GM12878 (cell line): ENCODE results near the gene GABPA. TPM values are rescaled to one million over a fixed set of nuclear protein-coding genes. Genes with fewer than 3 reads are reported as not detected.

Source experiments
- CEBPZ ChIP-seq: fragments of 150-350 bp; IDR thresholded peaks from 2 replicates; pipeline ENCODE4 v1.6.1; 2016; ENCODE audit warnings: low read depth, low read length
- E2F8 ChIP-seq: fragments of 450-650 bp; IDR thresholded peaks from 2 replicates; pipeline ENCODE4 v1.6.1; 2018; ENCODE audit warnings: mild to moderate bottlenecking, low read depth, moderate library complexity; ENCODE audit not compliant: partially characterized antibody
- EED ChIP-seq: sonication (generic); IDR thresholded peaks from 2 replicates; pipeline ENCODE4 v1.6.1; 2016; ENCODE audit warnings: antibody characterized with exemption, low read depth
- ELK1 ChIP-seq: IDR thresholded peaks from 2 replicates; pipeline ENCODE4 v1.6.1; 2012; ENCODE audit warnings: low read depth, low read length, improper control_type of control experiment
- GATAD2B ChIP-seq: fragments of 450-650 bp; conservative IDR thresholded peaks from 2 replicates; pipeline ENCODE4 v1.6.1; 2017; ENCODE audit warnings: low read depth, mild to moderate bottlenecking, moderate library complexity
- MYB ChIP-seq: fragments of 150-350 bp; IDR thresholded peaks from 2 replicates; pipeline ENCODE4 v1.6.1; 2014; ENCODE audit warnings: mild to moderate bottlenecking, low read depth, low read length, borderline replicate concordance
- MYC ChIP-seq: IDR thresholded peaks from 2 replicates; pipeline ENCODE4 v1.6.1; 2011; ENCODE audit warnings: mild to moderate bottlenecking, low read length, moderate library complexity, inconsistent platforms; ENCODE audit not compliant: insufficient read depth, insufficient replicate concordance, insufficient read length, severe bottlenecking
- NFYB ChIP-seq: IDR thresholded peaks from 2 replicates; pipeline ENCODE4 v1.6.1; 2011; ENCODE audit warnings: low read depth, mild to moderate bottlenecking, low read length, improper control_type of control experiment, moderate library complexity; ENCODE audit not compliant: insufficient read depth
- RAD51 ChIP-seq: fragments of 450-650 bp; IDR thresholded peaks from 2 replicates; pipeline ENCODE4 v1.6.1; 2016; ENCODE audit warnings: moderate library complexity, mild to moderate bottlenecking, inconsistent platforms
- SMARCA5 ChIP-seq: fragments of 450-650 bp; IDR thresholded peaks from 2 replicates; pipeline ENCODE4 v1.6.1; 2017; ENCODE audit warnings: mild to moderate bottlenecking
- SP1 ChIP-seq: IDR thresholded peaks from one replicate; pipeline ENCODE4 v1.6.1; 2011; ENCODE audit warnings: low read depth, low read length
- SREBF2 ChIP-seq: IDR thresholded peaks from 2 replicates; pipeline ENCODE4 v1.6.1; 2012; ENCODE audit warnings: mild to moderate bottlenecking, low read length
- ZBTB33 ChIP-seq: fragments of 450-650 bp; IDR thresholded peaks from 2 replicates; pipeline ENCODE4 v1.6.1; 2017; ENCODE audit warnings: mild to moderate bottlenecking
- ZBTB40 ChIP-seq: fragments of 450-650 bp; IDR thresholded peaks from 2 replicates; pipeline ENCODE4 v1.6.1; 2016; ENCODE audit warnings: mild to moderate bottlenecking, moderate library complexity, borderline replicate concordance
- ZNF207 ChIP-seq: fragments of 450-650 bp; IDR thresholded peaks from 2 replicates; pipeline ENCODE4 v1.6.1; 2014; ENCODE audit warnings: antibody characterized with exemption, mild to moderate bottlenecking, borderline replicate concordance
- polyA plus RNA-seq, 11 experiments: library from polyadenylated mRNA; depleted of rRNA in 4 of 11; unstranded in 6 of 11; stranded (reverse) in 5 of 11; fragments of >200 nt; fragmentation: Nextera tagmentation in 4 of 11; fragmentation: Illumina TruSeq in 1 of 11; extraction: Ambion mirVana in 4 of 11; extraction: Trizol in 1 of 11; gene quantifications; 1 replicate in 1 of 11; 2 replicates in 10 of 11; pipeline versions ENCODE4 v1.2.1 to v1.2.3, GENCODE V29; 2011 to 2016; ENCODE audit warnings: inconsistent platforms in 2 of 11, missing spikeins in 2 of 11, low read depth in 1 of 11
- total RNA-seq, 4 experiments: library from RNA; depleted of rRNA in 3 of 4; stranded (reverse); fragments of >200 nt in 3 of 4; fragmentation: Illumina TruSeq in 1 of 4; extraction: Trizol in 1 of 4; gene quantifications; 2 replicates each; pipeline versions ENCODE4 v1.2.1 to v1.2.3, GENCODE V29; 2013 to 2021

Gene GABPA
- total and polyA plus RNA-seq, 10 of the 15 experiments (the other 5 are each of a cell fraction or from before 2014, with no cell fraction given) = 7.6 to 25.6 (median 22.9) TPM

- TF ChIP-seq CEBPZ (no peak), MYC (peak; percentile 53), E2F8 (peak; percentile 96), GATAD2B (no peak; the same call in 1 of the 2 replicates), ELK1 (peak; percentile 88), SP1 (peak; percentile 73), ZNF207 (peak; percentile 97), SREBF2 (peak; percentile 69), EED (no peak), NFYB (0 out of 2 replicates have a peak, but pooled peaks have one; percentile 25), ZBTB40 (peak; percentile 99), MYB (peak; percentile 63; the same call in 1 of the 2 replicates), SMARCA5 (no peak), ZBTB33 (no peak), RAD51 (peak; percentile 36; the same call in 1 of the 2 replicates)
Observed at GRCh38 chr21:25734904-25735645, at the start of gene GABPA, which contains the start of gene ATP5PF (continued).
